ENCODE measurements around the gene SGCD. TPM values are rescaled to one million over a fixed set of nuclear protein-coding genes. Genes with fewer than 3 reads are reported as not detected.

SGCD gene
- total and polyA plus RNA-seq, 2 of the 4 experiments (the other 2 are of a cell fraction), result 5.8 to 10.6 TPM

GRCh38 chr5:156383510-156384265 lies 56.7 kb downstream of the SGCD start:
- H3K27me3 ChIP-seq (ENCODE audit: control insufficient read depth, insufficient read depth, low read length), result no peaks in the 10 kb centered on the region
- peak overlapping the region; percentile 70 for H2BK120ac ChIP-seq (ENCODE audit: low read depth, low read length)
- H3K9ac ChIP-seq (ENCODE audit: low read depth, low read length), result no peak overlapping the region
- H3K79me1 ChIP-seq (ENCODE audit: low read depth in 1 of 2, low read length in 2 of 2), result 0 out of 4 replicates have a peak, but pooled peaks cover 2 to 4% of the 10 kb centered on the region in 2 experiments
- no peak overlapping the region for H2AK9ac ChIP-seq (replicated peaks; ENCODE audit: low read depth, low read length, poor library complexity)
- no CpG with 5 or more reads among the region's 5 CpGs for WGBS, 2 experiments (ENCODE audit: extremely low coverage in 2 of 2, insufficient read length in 1 of 2)
- H3K4me2 ChIP-seq (ENCODE audit: low read depth, low read length), result peak overlapping the region; percentile 53
- H2AK5ac ChIP-seq (ENCODE audit: low read depth, low read length), result peak overlapping the region; percentile 57; the same call in 1 of the 2 replicates
- H3K14ac ChIP-seq (replicated peaks; ENCODE audit: low read depth, low read length), result no peak overlapping the region
- H4K8ac ChIP-seq (ENCODE audit: low read depth in 2 of 2, low read length in 2 of 2), result 0 out of 4 replicates have a peak overlapping the region, but pooled peaks of 1 of the 2 experiments have one; percentile 36
- no peak overlapping the region for H3K4me3 ChIP-seq (ENCODE audit: insufficient read depth, low read depth, low read length)
- CTCF ChIA-PET, result interaction anchor here (0.6 kb wide), 1 partner anchor 1702 kb away, joined by 3 read pairs; no protein-coding TSS in a partner anchor
- peak overlapping the region; percentile 53; the same call in 1 of the 2 replicates for H3K27ac ChIP-seq (ENCODE audit: insufficient read depth, low read length)
- in situ Hi-C loops (cut with MboI; ENCODE audit: low sequenced_read_pairs) (no loop called here), dilution Hi-C loops (cut with HindIII; ENCODE audit: low sequenced_read_pairs, unreplicated experiment) (no loop called here), intact Hi-C loops (cut with micrococcal nuclease) (loop anchor here (5.0 kb wide), 1 partner anchor 196 kb away; no protein-coding TSS in a partner anchor)
- H4K5ac ChIP-seq (ENCODE audit: low read depth, low read length), result peak overlapping the region; percentile 70; the same call in 1 of the 2 replicates
- H4K91ac ChIP-seq (ENCODE audit: insufficient read depth, low read depth, low read length), result peak overlapping the region; percentile 49
- no peaks in the 10 kb centered on the region for H3K36me3 ChIP-seq (ENCODE audit: control insufficient read depth, insufficient read depth, low read length)
- 0 out of 3 replicates have a peak overlapping the region, but pooled peaks have one; percentile 7 for H2BK15ac ChIP-seq (ENCODE audit: low read depth, low read length)
- peak overlapping the region; percentile 47 for H2BK5ac ChIP-seq (ENCODE audit: low read depth, low read length, poor library complexity, severe bottlenecking)
- no peak overlapping the region for H3K23ac ChIP-seq (ENCODE audit: low read depth, low read length)
- H3K4me1 ChIP-seq (ENCODE audit: control insufficient read depth, insufficient read depth, low read length), result peaks cover 18% of the 10 kb centered on the region
- no peaks in the 10 kb centered on the region for H4K20me1 ChIP-seq (ENCODE audit: insufficient read depth, low read length)
- no peaks in the 10 kb centered on the region for H3K9me3 ChIP-seq (ENCODE audit: control insufficient read depth, insufficient read depth, low read length)
- H3K56ac ChIP-seq (ENCODE audit: extremely low read depth, insufficient read depth, low read length), result no peak overlapping the region
- 0 out of 2 replicates have a peak, but pooled peaks cover 4% of the 10 kb centered on the region for H3K9me1 ChIP-seq (ENCODE audit: insufficient read depth, low read length)
- BruUV-seq (replicated peaks), result no TSS peak
- no peak overlapping the region for H2AFZ ChIP-seq (replicated peaks; ENCODE audit: low read length, poor library complexity)
- peak overlapping the region; percentile 60 for H3K4ac ChIP-seq (ENCODE audit: low read depth, low read length)
- peak overlapping the region; percentile 17; the same call in 1 of the 2 replicates for H2BK20ac ChIP-seq (ENCODE audit: low read depth, low read length)
- DNase-seq, result peak; percentile 90
- ATAC-seq (ENCODE audit: low read depth), result peak; percentile 65
- peak overlapping the region; percentile 80 for H3K18ac ChIP-seq (ENCODE audit: low read depth, low read length)
- POLR2A ChIA-PET (ENCODE audit: unreplicated experiment), result no interaction called here
- 0 out of 2 replicates have a peak, but pooled peaks have one; percentile 40 for TF ChIP-seq BHLHE40 (IDR thresholded peaks at IDR 0.05; ENCODE audit: low read depth, low read length)
- TF ChIP-seq CHD1 (IDR thresholded peaks at IDR 0.05; ENCODE audit: low read depth, low read length), result no peak
- no peak for TF ChIP-seq MAZ (IDR thresholded peaks at IDR 0.05; ENCODE audit: borderline replicate concordance, low read depth, low read length)
- no peak for TF ChIP-seq POLR2A (IDR thresholded peaks at IDR 0.05; ENCODE audit: low read depth, low read length)
- no peak for TF ChIP-seq MXI1 (IDR thresholded peaks at IDR 0.05; ENCODE audit: borderline replicate concordance, low read depth, low read length)
- TF ChIP-seq ELK1 (IDR thresholded peaks at IDR 0.05; ENCODE audit: borderline replicate concordance, low read depth, low read length), result no peak
- TF ChIP-seq, protein P1, sequence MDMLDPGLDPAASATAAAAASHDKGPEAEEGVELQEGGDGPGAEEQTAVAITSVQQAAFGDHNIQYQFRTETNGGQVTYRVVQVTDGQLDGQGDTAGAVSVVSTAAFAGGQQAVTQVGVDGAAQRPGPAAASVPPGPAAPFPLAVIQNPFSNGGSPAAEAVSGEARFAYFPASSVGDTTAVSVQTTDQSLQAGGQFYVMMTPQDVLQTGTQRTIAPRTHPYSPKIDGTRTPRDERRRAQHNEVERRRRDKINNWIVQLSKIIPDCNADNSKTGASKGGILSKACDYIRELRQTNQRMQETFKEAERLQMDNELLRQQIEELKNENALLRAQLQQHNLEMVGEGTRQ (IDR thresholded peaks at IDR 0.05; ENCODE audit: low read depth, low read length), result no peak
- TF ChIP-seq CTCF (conservative IDR thresholded peaks at IDR 0.05; ENCODE audit: low read depth, low read length), result no peak
- TF ChIP-seq NFE2L2 (IDR thresholded peaks at IDR 0.05; ENCODE audit: low read depth, low read length), result peak; percentile 13; the same call in 1 of the 2 replicates
- peak; percentile 12; the same call in 1 of the 2 replicates for TF ChIP-seq CEBPB (IDR thresholded peaks at IDR 0.05; ENCODE audit: low read depth, low read length)
- TF ChIP-seq RAD21 (IDR thresholded peaks at IDR 0.05; ENCODE audit: low read length), result no peak
- 0 out of 2 replicates have a peak, but pooled peaks have one; percentile 14 for TF ChIP-seq MAFK (IDR thresholded peaks at IDR 0.05; ENCODE audit: low read depth, low read length)
- TF ChIP-seq SMC3 (IDR thresholded peaks at IDR 0.05; ENCODE audit: low read depth, low read length), result no peak

All from IMR-90 (cell line).